Fibroblast of lung (primary cell): ENCODE data around the gene DLGAP1. TPM values are rescaled to one million over a fixed set of nuclear protein-coding genes. Genes with fewer than 3 reads are reported as not detected.
A peak's percentile ranks its signal among the peaks of the same experiment; 100 is the strongest.

Source experiments
- DNase-seq, 2 donors: peaks; one replicate each; pipeline versions ENCODE4 v3.0.0 to v3.0.0-alpha.2; 2010; ENCODE audit warnings: low read depth in 2 of 2
- H2AFZ ChIP-seq: 2 replicates; pipeline ENCODE4 v1.5.1; 2012; ENCODE audit warnings: low read length, control low read depth, inconsistent platforms
- H3K27ac ChIP-seq: 2 replicates; pipeline ENCODE4 v1.5.1; 2011; ENCODE audit warnings: low read length, control low read depth; ENCODE audit not compliant: insufficient read depth
- H3K27me3 ChIP-seq: 2 replicates; pipeline ENCODE4 v1.5.1; 2011; ENCODE audit warnings: mild to moderate bottlenecking, low read length; ENCODE audit not compliant: control insufficient read depth, insufficient read depth
- H3K36me3 ChIP-seq: 2 replicates; pipeline ENCODE4 v1.5.1; 2011; ENCODE audit warnings: low read length; ENCODE audit not compliant: control insufficient read depth, insufficient read depth
- H3K4me1 ChIP-seq: 2 replicates; pipeline ENCODE4 v1.5.1; 2011; ENCODE audit warnings: low read length; ENCODE audit not compliant: control insufficient read depth, insufficient read depth; ENCODE audit errors: extremely low read depth
- H3K4me2 ChIP-seq: 2 replicates; pipeline ENCODE4 v1.5.1; 2011; ENCODE audit warnings: low read length, control low read depth; ENCODE audit not compliant: insufficient read depth; ENCODE audit errors: extremely low read depth
- H3K4me3 ChIP-seq, 4 experiments: fragments of 200-600 bp in 1 of 4; sonication (generic) in 1 of 4; replicated peaks in 1 of 4; 2 replicates each; pipeline ENCODE4 v1.5.1; 2011 to 2016; ENCODE audit warnings: low read length in 4 of 4, low read depth in 3 of 4, mild to moderate bottlenecking in 3 of 4, control low read depth in 2 of 4, inconsistent platforms in 1 of 4, mixed read lengths in 1 of 4; ENCODE audit not compliant: insufficient read depth in 1 of 4; ENCODE audit errors: control extremely low read depth in 1 of 4
- H3K79me2 ChIP-seq: 2 replicates; pipeline ENCODE4 v1.5.1; 2012; ENCODE audit warnings: mild to moderate bottlenecking, low read length, inconsistent platforms; ENCODE audit not compliant: control insufficient read depth, insufficient read depth
- H3K9ac ChIP-seq: 2 replicates; pipeline ENCODE4 v1.5.1; 2011; ENCODE audit warnings: mild to moderate bottlenecking, low read length, control low read depth; ENCODE audit not compliant: insufficient read depth
- H3K9me3 ChIP-seq: 2 replicates; pipeline ENCODE4 v1.5.1; 2012; ENCODE audit warnings: low read depth, low read length; ENCODE audit not compliant: control insufficient read depth, insufficient read depth
- H4K20me1 ChIP-seq: 2 replicates; pipeline ENCODE4 v1.5.1; 2011; ENCODE audit warnings: low read length; ENCODE audit not compliant: control insufficient read depth, insufficient read depth; ENCODE audit errors: extremely low read depth
- CTCF ChIP-seq, 2 donors: IDR thresholded peaks in 1 of 2; conservative IDR thresholded peaks in 1 of 2; 1 replicate in 1 of 2; 2 replicates in 1 of 2; pipeline ENCODE4 v1.5.1; 2011 to 2012; ENCODE audit warnings: low read length in 2 of 2, control low read depth in 1 of 2, inconsistent platforms in 1 of 2, low read depth in 1 of 2, mild to moderate bottlenecking in 1 of 2
- EZH2 ChIP-seq: IDR thresholded peaks from 2 replicates; pipeline ENCODE4 v1.5.1; 2012; ENCODE audit warnings: low read length, control low read depth, mild to moderate bottlenecking; ENCODE audit errors: missing control alignments
- polyA plus RNA-seq, 2 donors: library from polyadenylated mRNA; depleted of rRNA in 1 of 2; stranded (reverse) in 1 of 2; unstranded in 1 of 2; fragments of >200 nt; gene quantifications; 2 replicates each; pipeline ENCODE4 v1.2.1, GENCODE V29; 2011 to 2012; ENCODE audit warnings: missing spikeins in 1 of 2
- total RNA-seq: library from RNA; depleted of rRNA; stranded (reverse); fragments of >200 nt; gene quantifications from 2 replicates; pipeline ENCODE4 v1.2.1, GENCODE V29; 2014

DLGAP1 gene
- total and polyA plus RNA-seq, 2 donors (not counting 1 experiment from before 2014, with no cell fraction given): 0.16 to 0.17 TPM

GRCh38 chr18:3463051-3463450 is 992.1 kb downstream of the DLGAP1 start:
- no peak overlapping the region for H2AFZ ChIP-seq
- peak; percentile 48 to 62 for DNase-seq

GRCh38 chr18:3461704-3462103 is 993.4 kb downstream of the DLGAP1 start:
- Histone ChIP-seq H3K4me2 (no peak overlapping the region), H3K36me3 (peaks cover 6% of the 10 kb centered on the region), H2AFZ (no peak overlapping the region), H3K79me2 (peaks cover 17% of the 10 kb centered on the region), H4K20me1 (no peaks in the 10 kb centered on the region), H3K27me3 (no peaks in the 10 kb centered on the region), H3K9ac (no peak overlapping the region), H3K9me3 (no peaks in the 10 kb centered on the region), H3K4me3 (no peak overlapping the region), H3K27ac (no peak overlapping the region), H3K4me1 (no peaks in the 10 kb centered on the region)
- TF ChIP-seq CTCF (conservative IDR thresholded peaks at IDR 0.05 in 1 of 2, IDR thresholded peaks at IDR 0.05 in 1 of 2; ENCODE audit: low read depth in 1 of 2, low read length in 2 of 2) (no peak), EZH2 (no peak)
- no peak for DNase-seq

More at GRCh38 chr18:3463051-3463450, 992.1 kb downstream of the DLGAP1 start:
- Histone ChIP-seq H3K4me3 (no peak overlapping the region), H4K20me1 (no peaks in the 10 kb centered on the region), H3K79me2 (peaks cover 6% of the 10 kb centered on the region), H3K9ac (no peak overlapping the region), H3K4me2 (no peak overlapping the region), H3K27me3 (no peaks in the 10 kb centered on the region), H3K36me3 (no peaks in the 10 kb centered on the region), H3K9me3 (no peaks in the 10 kb centered on the region), H3K27ac (no peak overlapping the region), H3K4me1 (no peaks in the 10 kb centered on the region)
- TF ChIP-seq CTCF (conservative IDR thresholded peaks at IDR 0.05 in 1 of 2, IDR thresholded peaks at IDR 0.05 in 1 of 2; ENCODE audit: low read depth in 1 of 2, low read length in 2 of 2): no peak
- TF ChIP-seq EZH2: no peak

GRCh38 chr18:3460823-3461398 is 994.2 kb downstream of the DLGAP1 start:
- H3K4me2 ChIP-seq: no peak overlapping the region
- no peak overlapping the region for H2AFZ ChIP-seq
- H3K79me2 ChIP-seq: peaks cover 25% of the 10 kb centered on the region
- TF ChIP-seq CTCF (conservative IDR thresholded peaks at IDR 0.05 in 1 of 2, IDR thresholded peaks at IDR 0.05 in 1 of 2; ENCODE audit: low read depth in 1 of 2, low read length in 2 of 2): no peak
- no peak overlapping the region for H3K27ac ChIP-seq
- H3K27me3 ChIP-seq: no peaks in the 10 kb centered on the region
- no peaks in the 10 kb centered on the region for H3K9me3 ChIP-seq
- peaks cover 6% of the 10 kb centered on the region for H3K4me1 ChIP-seq
- no peak overlapping the region for H3K9ac ChIP-seq
- no peak overlapping the region for H3K4me3 ChIP-seq
- H4K20me1 ChIP-seq: no peaks in the 10 kb centered on the region
- no peak for DNase-seq
- peaks cover 11% of the 10 kb centered on the region for H3K36me3 ChIP-seq
